ENCODE results near the gene FBXL4. TPM values are rescaled to one million over a fixed set of nuclear protein-coding genes. Genes with fewer than 3 reads are reported as not detected.

FBXL4 gene
- polyA plus RNA-seq, 1 of the 3 experiments (the other 2 are of a cell fraction), result 8.1 TPM

DNA sequence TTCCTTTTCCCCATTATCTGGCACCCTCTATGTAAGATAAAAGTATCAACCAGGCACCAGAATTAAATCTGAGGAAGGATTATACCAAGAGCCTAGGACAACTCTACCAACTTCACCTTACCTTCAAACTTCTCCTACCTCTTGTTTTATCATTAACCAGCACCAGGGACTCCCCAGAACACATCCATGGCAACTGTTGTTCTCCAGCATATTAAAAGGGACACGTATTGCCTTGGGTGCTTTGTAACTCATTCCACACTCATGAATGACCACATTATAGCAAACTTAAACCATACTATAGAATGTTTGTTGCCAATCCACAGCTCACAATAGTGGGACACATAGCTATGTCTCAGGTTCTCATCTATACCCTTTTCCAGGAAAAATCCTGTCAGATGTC, 11.9 kb upstream of the FBXL4 start:
- no peaks in the 10 kb centered on the region for H3K9me2 ChIP-seq
- no peaks in the 10 kb centered on the region for H3F3A ChIP-seq (replicated peaks; ENCODE audit: insufficient read depth)
- H3K79me2 ChIP-seq (ENCODE audit: insufficient read depth), result no peaks in the 10 kb centered on the region
- no peaks in the 10 kb centered on the region for H4K20me1 ChIP-seq (ENCODE audit: insufficient read depth)
- POLR2A ChIA-PET, result no interaction called here
- TF ChIP-seq, protein P1, sequence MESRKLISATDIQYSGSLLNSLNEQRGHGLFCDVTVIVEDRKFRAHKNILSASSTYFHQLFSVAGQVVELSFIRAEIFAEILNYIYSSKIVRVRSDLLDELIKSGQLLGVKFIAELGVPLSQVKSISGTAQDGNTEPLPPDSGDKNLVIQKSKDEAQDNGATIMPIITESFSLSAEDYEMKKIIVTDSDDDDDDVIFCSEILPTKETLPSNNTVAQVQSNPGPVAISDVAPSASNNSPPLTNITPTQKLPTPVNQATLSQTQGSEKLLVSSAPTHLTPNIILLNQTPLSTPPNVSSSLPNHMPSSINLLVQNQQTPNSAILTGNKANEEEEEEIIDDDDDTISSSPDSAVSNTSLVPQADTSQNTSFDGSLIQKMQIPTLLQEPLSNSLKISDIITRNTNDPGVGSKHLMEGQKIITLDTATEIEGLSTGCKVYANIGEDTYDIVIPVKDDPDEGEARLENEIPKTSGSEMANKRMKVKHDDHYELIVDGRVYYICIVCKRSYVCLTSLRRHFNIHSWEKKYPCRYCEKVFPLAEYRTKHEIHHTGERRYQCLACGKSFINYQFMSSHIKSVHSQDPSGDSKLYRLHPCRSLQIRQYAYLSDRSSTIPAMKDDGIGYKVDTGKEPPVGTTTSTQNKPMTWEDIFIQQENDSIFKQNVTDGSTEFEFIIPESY (IDR thresholded peaks at IDR 0.05; ENCODE audit: borderline replicate concordance, low read depth), result no peak
- TF ChIP-seq, protein P2, sequence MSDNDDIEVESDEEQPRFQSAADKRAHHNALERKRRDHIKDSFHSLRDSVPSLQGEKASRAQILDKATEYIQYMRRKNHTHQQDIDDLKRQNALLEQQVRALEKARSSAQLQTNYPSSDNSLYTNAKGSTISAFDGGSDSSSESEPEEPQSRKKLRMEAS (IDR thresholded peaks at IDR 0.05; ENCODE audit: low read depth), result no peak
- TF ChIP-seq RFX5 (IDR thresholded peaks at IDR 0.05; ENCODE audit: low read length), result no peak
- TF ChIP-seq SIN3A (IDR thresholded peaks at IDR 0.05; ENCODE audit: borderline replicate concordance, low read depth, low read length), result no peak
- no peak for TF ChIP-seq RCOR1 (IDR thresholded peaks at IDR 0.05; ENCODE audit: low read length)
- TF ChIP-seq CTCF (IDR thresholded peaks at IDR 0.05), result no peak
- no peak for TF ChIP-seq FOXM1 (IDR thresholded peaks at IDR 0.05; ENCODE audit: low read depth)
- TF ChIP-seq PBX3 (IDR thresholded peaks at IDR 0.05), result no peak
- TF ChIP-seq YY1 (IDR thresholded peaks at IDR 0.05; ENCODE audit: low read depth), result no peak
- no peak for TF ChIP-seq JUND (IDR thresholded peaks at IDR 0.05)
- TF ChIP-seq RAD21 (IDR thresholded peaks at IDR 0.05; ENCODE audit: low read length), result no peak
- no peak for TF ChIP-seq NFIC (IDR thresholded peaks at IDR 0.05; ENCODE audit: borderline replicate concordance)
- TF ChIP-seq, protein P3, sequence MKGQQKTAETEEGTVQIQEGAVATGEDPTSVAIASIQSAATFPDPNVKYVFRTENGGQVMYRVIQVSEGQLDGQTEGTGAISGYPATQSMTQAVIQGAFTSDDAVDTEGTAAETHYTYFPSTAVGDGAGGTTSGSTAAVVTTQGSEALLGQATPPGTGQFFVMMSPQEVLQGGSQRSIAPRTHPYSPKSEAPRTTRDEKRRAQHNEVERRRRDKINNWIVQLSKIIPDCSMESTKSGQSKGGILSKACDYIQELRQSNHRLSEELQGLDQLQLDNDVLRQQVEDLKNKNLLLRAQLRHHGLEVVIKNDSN (IDR thresholded peaks at IDR 0.05; ENCODE audit: borderline replicate concordance, low read depth), result no peak
- TF ChIP-seq CHD2 (IDR thresholded peaks at IDR 0.05; ENCODE audit: low read length, partially characterized antibody), result no peak
- TF ChIP-seq, protein P4, sequence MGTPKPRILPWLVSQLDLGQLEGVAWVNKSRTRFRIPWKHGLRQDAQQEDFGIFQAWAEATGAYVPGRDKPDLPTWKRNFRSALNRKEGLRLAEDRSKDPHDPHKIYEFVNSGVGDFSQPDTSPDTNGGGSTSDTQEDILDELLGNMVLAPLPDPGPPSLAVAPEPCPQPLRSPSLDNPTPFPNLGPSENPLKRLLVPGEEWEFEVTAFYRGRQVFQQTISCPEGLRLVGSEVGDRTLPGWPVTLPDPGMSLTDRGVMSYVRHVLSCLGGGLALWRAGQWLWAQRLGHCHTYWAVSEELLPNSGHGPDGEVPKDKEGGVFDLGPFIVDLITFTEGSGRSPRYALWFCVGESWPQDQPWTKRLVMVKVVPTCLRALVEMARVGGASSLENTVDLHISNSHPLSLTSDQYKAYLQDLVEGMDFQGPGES (IDR thresholded peaks at IDR 0.05; ENCODE audit: low read depth, low read length), result no peak
- no peak overlapping the region for H3K9ac ChIP-seq
- no peaks in the 10 kb centered on the region; the same call in 1 of the 2 replicates for H3K27me3 ChIP-seq (ENCODE audit: insufficient read depth)
- no peak overlapping the region; the same call in 1 of the 2 replicates for H2AFZ ChIP-seq (ENCODE audit: low read depth)
- CTCF ChIA-PET, result interaction anchor here (1.2 kb wide), 1 partner anchor 160 kb away, joined by 5 read pairs; no protein-coding TSS in a partner anchor
- no peak overlapping the region for H3K4me3 ChIP-seq (ENCODE audit: low read depth in 2 of 2, low read length in 1 of 2)
- H3K4me1 ChIP-seq (ENCODE audit: control insufficient read depth in 1 of 2, insufficient read depth in 2 of 2, low read depth in 1 of 2, low read length in 1 of 2), result no peaks in the 10 kb centered on the region; a peak in 1 of 4 replicates
- H3K36me3 ChIP-seq (replicated peaks in 1 of 2; ENCODE audit: control insufficient read depth in 1 of 2, insufficient read depth in 2 of 2, low read length in 1 of 2), result no peaks in the 10 kb centered on the region
- no peaks in the 10 kb centered on the region for H3K9me3 ChIP-seq
- 44% methylated on average over 1 of the region's 1 CpG for WGBS (ENCODE audit: low lambda C conversion rate)
- H3K27ac ChIP-seq (ENCODE audit: low read depth in 2 of 2, low read length in 1 of 2), result no peak overlapping the region
- H3K4me2 ChIP-seq, result no peak overlapping the region
- no peak for DNase-seq
